Measurements from ENCODE around the gene TSPAN15.

TSPAN15 gene

DNA sequence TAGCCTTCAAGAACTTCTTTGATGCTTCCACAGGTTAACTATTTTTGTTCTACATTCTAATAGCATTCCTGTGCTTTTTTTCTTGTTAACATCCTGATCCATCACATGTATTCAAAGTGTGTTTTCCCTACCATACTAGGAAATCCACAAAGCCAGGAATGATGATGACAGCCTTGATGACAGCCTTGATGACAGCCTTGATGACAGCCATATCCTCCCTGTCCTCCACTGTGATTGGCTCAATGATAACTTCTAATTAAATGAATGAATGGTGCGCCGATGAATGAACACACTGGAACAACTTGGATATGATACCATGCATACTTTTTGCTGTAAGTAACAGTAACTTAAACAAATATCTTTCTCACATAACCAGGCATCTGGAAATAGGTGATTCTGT lies 26.2 kb upstream of the TSPAN15 start:
- Histone ChIP-seq H3K9me3 (ENCODE audit: control insufficient read depth, insufficient read depth, low read depth, low read length) (no peaks in the 10 kb centered on the region), H3K36me3 (ENCODE audit: control insufficient read depth in 2 of 2, insufficient read depth in 1 of 2, low read length in 2 of 2) (no peaks in the 10 kb centered on the region), H3K4me1 (ENCODE audit: control insufficient read depth, insufficient read depth, low read length) (no peaks in the 10 kb centered on the region; the same call in 1 of the 2 replicates), H3K27ac (ENCODE audit: extremely low read depth, low read depth, low read length) (no peak overlapping the region), H3K4me3 (ENCODE audit: low read depth, low read length) (no peak overlapping the region)
- TF ChIP-seq, protein P1, sequence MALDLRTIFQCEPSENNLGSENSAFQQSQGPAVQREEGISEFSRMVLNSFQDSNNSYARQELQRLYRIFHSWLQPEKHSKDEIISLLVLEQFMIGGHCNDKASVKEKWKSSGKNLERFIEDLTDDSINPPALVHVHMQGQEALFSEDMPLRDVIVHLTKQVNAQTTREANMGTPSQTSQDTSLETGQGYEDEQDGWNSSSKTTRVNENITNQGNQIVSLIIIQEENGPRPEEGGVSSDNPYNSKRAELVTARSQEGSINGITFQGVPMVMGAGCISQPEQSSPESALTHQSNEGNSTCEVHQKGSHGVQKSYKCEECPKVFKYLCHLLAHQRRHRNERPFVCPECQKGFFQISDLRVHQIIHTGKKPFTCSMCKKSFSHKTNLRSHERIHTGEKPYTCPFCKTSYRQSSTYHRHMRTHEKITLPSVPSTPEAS (tag by site-specific recombination; IDR thresholded peaks at IDR 0.05) = no peak
- TF ChIP-seq ZNF561 (tag by site-specific recombination; IDR thresholded peaks at IDR 0.05; ENCODE audit: borderline replicate concordance) (no peak), ZNF548 (tag by site-specific recombination; IDR thresholded peaks at IDR 0.05) (no peak), ZNF341 (tag by site-specific recombination; IDR thresholded peaks at IDR 0.05; ENCODE audit: low read depth) (no peak), ZSCAN16 (tag by site-specific recombination; IDR thresholded peaks at IDR 0.05) (no peak), MYNN (tag by site-specific recombination; IDR thresholded peaks at IDR 0.05; ENCODE audit: borderline replicate concordance) (no peak), ZNF292 (tag by site-specific recombination; IDR thresholded peaks at IDR 0.05; ENCODE audit: borderline replicate concordance, low read depth) (no peak), ZNF155 (tag by site-specific recombination; IDR thresholded peaks at IDR 0.05) (no peak), ZNF211 (tag by site-specific recombination; IDR thresholded peaks at IDR 0.05; ENCODE audit: low read depth) (no peak), ZNF37A (tag by site-specific recombination; IDR thresholded peaks at IDR 0.05) (no peak), ZFHX2 (tag by site-specific recombination; conservative IDR thresholded peaks at IDR 0.05) (no peak), ZIC2 (tag by site-specific recombination; IDR thresholded peaks at IDR 0.05) (no peak)
- TF ChIP-seq, protein P2, sequence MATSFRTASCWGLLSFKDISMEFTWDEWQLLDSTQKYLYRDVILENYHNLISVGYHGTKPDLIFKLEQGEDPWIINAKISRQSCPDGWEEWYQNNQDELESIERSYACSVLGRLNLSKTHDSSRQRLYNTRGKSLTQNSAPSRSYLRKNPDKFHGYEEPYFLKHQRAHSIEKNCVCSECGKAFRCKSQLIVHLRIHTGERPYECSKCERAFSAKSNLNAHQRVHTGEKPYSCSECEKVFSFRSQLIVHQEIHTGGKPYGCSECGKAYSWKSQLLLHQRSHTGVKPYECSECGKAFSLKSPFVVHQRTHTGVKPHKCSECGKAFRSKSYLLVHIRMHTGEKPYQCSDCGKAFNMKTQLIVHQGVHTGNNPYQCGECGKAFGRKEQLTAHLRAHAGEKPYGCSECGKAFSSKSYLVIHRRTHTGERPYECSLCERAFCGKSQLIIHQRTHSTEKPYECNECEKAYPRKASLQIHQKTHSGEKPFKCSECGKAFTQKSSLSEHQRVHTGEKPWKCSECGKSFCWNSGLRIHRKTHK (tag by site-specific recombination; IDR thresholded peaks at IDR 0.05) = no peak
- TF ChIP-seq, protein P3, sequence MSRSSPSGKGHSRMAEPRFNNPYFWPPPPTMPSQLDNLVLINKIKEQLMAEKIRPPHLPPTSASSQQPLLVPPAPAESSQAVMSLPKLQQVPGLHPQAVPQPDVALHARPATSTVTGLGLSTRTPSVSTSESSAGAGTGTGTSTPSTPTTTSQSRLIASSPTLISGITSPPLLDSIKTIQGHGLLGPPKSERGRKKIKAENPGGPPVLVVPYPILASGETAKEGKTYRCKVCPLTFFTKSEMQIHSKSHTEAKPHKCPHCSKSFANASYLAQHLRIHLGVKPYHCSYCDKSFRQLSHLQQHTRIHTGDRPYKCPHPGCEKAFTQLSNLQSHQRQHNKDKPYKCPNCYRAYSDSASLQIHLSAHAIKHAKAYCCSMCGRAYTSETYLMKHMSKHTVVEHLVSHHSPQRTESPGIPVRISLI (tag by site-specific recombination; IDR thresholded peaks at IDR 0.05) = no peak
- TF ChIP-seq, protein P4, sequence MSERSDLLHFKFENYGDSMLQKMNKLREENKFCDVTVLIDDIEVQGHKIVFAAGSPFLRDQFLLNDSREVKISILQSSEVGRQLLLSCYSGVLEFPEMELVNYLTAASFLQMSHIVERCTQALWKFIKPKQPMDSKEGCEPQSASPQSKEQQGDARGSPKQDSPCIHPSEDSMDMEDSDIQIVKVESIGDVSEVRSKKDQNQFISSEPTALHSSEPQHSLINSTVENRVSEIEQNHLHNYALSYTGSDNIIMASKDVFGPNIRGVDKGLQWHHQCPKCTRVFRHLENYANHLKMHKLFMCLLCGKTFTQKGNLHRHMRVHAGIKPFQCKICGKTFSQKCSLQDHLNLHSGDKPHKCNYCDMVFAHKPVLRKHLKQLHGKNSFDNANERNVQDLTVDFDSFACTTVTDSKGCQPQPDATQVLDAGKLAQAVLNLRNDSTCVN (tag by site-specific recombination; optimal IDR thresholded peaks at IDR 0.05) = no peak
- TF ChIP-seq, protein P5, sequence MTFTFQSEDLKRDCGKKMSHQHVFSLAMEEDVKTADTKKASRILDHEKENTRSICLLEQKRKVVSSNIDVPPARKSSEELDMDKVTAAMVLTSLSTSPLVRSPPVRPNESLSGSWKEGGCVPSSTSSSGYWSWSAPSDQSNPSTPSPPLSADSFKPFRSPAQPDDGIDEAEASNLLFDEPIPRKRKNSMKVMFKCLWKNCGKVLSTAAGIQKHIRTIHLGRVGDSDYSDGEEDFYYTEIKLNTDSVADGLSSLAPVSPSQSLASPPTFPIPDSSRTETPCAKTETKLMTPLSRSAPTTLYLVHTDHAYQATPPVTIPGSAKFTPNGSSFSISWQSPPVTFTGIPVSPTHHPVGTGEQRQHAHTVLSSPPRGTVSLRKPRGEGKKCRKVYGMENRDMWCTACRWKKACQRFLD (tag by site-specific recombination; IDR thresholded peaks at IDR 0.05) = no peak
- TF ChIP-seq, protein P6, sequence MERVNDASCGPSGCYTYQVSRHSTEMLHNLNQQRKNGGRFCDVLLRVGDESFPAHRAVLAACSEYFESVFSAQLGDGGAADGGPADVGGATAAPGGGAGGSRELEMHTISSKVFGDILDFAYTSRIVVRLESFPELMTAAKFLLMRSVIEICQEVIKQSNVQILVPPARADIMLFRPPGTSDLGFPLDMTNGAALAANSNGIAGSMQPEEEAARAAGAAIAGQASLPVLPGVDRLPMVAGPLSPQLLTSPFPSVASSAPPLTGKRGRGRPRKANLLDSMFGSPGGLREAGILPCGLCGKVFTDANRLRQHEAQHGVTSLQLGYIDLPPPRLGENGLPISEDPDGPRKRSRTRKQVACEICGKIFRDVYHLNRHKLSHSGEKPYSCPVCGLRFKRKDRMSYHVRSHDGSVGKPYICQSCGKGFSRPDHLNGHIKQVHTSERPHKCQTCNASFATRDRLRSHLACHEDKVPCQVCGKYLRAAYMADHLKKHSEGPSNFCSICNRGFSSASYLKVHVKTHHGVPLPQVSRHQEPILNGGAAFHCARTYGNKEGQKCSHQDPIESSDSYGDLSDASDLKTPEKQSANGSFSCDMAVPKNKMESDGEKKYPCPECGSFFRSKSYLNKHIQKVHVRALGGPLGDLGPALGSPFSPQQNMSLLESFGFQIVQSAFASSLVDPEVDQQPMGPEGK (tag by site-specific recombination; IDR thresholded peaks at IDR 0.05) = no peak
- TF ChIP-seq, protein P7, sequence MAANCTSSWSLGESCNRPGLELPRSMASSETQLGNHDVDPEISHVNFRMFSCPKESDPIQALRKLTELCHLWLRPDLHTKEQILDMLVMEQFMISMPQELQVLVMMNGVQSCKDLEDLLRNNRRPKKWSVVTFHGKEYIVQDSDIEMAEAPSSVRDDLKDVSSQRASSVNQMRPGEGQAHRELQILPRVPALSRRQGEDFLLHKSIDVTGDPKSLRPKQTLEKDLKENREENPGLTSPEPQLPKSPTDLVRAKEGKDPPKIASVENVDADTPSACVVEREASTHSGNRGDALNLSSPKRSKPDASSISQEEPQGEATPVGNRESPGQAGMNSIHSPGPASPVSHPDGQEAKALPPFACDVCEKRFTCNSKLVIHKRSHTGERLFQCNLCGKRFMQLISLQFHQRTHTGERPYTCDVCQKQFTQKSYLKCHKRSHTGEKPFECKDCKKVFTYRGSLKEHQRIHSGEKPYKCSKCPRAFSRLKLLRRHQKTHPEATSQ (tag by site-specific recombination; IDR thresholded peaks at IDR 0.05) = no peak
- CTCF ChIA-PET = interaction anchor here (0.7 to 0.9 kb wide), 4 partner anchors 17 to 82 kb away, joined by 3 to 4 read pairs (median 4); no protein-coding TSS in a partner anchor
- POLR2A ChIA-PET = no interaction called here
